T-helper 1 cell (primary cell): ENCODE results near the gene MTM1.
A peak's percentile ranks its signal among the peaks of the same experiment; 100 is the strongest.

Experiments
- DNase-seq, 5 donors: peaks; one replicate each; pipeline ENCODE4 v3.0.0-alpha.2; 2012 to 2020

The MTM1 gene

GRCh38 chrX:150607201-150607600 lies 38.8 kb downstream of the MTM1 start:
- no peak for DNase-seq

GRCh38 chrX:150610043-150610442 lies 41.6 kb downstream of the MTM1 start:
- DNase-seq = no peak

- no peak for DNase-seq
Measured at GRCh38 chrX:150610446-150610845, 42.0 kb downstream of the MTM1 start.

GRCh38 chrX:150615356-150615755 lies 46.9 kb downstream of the MTM1 start:
- no peak for DNase-seq

GRCh38 chrX:150616179-150616862 lies 47.9 kb downstream of the MTM1 start:
- DNase-seq = no peak

- no peak for DNase-seq
Measured at GRCh38 chrX:150616863-150617198, 48.4 kb downstream of the MTM1 start.

GRCh38 chrX:150621652-150622051 lies 53.2 kb downstream of the MTM1 start:
- DNase-seq = no peak

GRCh38 chrX:150623583-150623982 lies 55.2 kb downstream of the MTM1 start:
- no peak for DNase-seq

GRCh38 chrX:150625097-150625496 lies 56.7 kb downstream of the MTM1 start:
- DNase-seq = no peak

GRCh38 chrX:150625875-150626274 lies 57.5 kb downstream of the MTM1 start:
- DNase-seq = no peak

GRCh38 chrX:150627957-150628356 lies 59.5 kb downstream of the MTM1 start:
- DNase-seq = no peak

- DNase-seq = peak in 1 of 5 donors; percentile 62
Measured at GRCh38 chrX:150635952-150636351, 67.5 kb downstream of the MTM1 start.

GRCh38 chrX:150642423-150642822 lies 74.0 kb downstream of the MTM1 start:
- no peak for DNase-seq

- DNase-seq = no peak
Measured at GRCh38 chrX:150643271-150643670, 74.8 kb downstream of the MTM1 start.

- no peak for DNase-seq
Measured at GRCh38 chrX:150643958-150644357, 75.5 kb downstream of the MTM1 start.

GRCh38 chrX:150644422-150644821 lies 76.0 kb downstream of the MTM1 start:
- no peak for DNase-seq

GRCh38 chrX:150647331-150647730 lies 78.9 kb downstream of the MTM1 start:
- DNase-seq = no peak

GRCh38 chrX:150648296-150648940 lies 80.0 kb downstream of the MTM1 start:
- DNase-seq = no peak

GRCh38 chrX:150649096-150649870 lies 80.9 kb downstream of the MTM1 start:
- DNase-seq = no peak

- DNase-seq = no peak
Measured at GRCh38 chrX:150651906-150652305, 83.5 kb downstream of the MTM1 start.

- no peak for DNase-seq
Measured at GRCh38 chrX:150655788-150656187, 87.4 kb downstream of the MTM1 start.

GRCh38 chrX:150663073-150663472 lies 94.7 kb downstream of the MTM1 start:
- DNase-seq = no peak

GRCh38 chrX:150664290-150664689 lies 95.9 kb downstream of the MTM1 start:
- no peak for DNase-seq

- DNase-seq = no peak
Measured at GRCh38 chrX:150676221-150676620, 107.8 kb downstream of the MTM1 start.
